ENCODE data around the gene PCDH9.

The PCDH9 gene

GRCh38 chr13:67015976-67016600 is 214.0 kb downstream of the PCDH9 start:
- TF ChIP-seq EZH2phosphoT487 (conservative IDR thresholded peaks at IDR 0.05; ENCODE audit: low read length) = no peak
- TF ChIP-seq CTCF (IDR thresholded peaks at IDR 0.05; ENCODE audit: insufficient read depth, low read length, poor library complexity, severe bottlenecking) = no peak
- Histone ChIP-seq H3K9ac (ENCODE audit: low read length) (no peak overlapping the region), H3K9me3 (ENCODE audit: insufficient read depth, low read length) (peaks cover 5% of the 10 kb centered on the region; the same call in 1 of the 2 replicates), H3K4me2 (ENCODE audit: low read depth, low read length, poor library complexity, severe bottlenecking) (no peak overlapping the region), H2AFZ (ENCODE audit: low read depth, low read length, severe bottlenecking) (no peak overlapping the region), H3K27me3 (ENCODE audit: low read length) (no peaks in the 10 kb centered on the region), H3K27ac (ENCODE audit: low read depth, low read length) (no peak overlapping the region), H3K9me2 (replicated peaks; ENCODE audit: insufficient read depth, low read length) (no peaks in the 10 kb centered on the region), H3F3A (ENCODE audit: insufficient read depth) (0 out of 2 replicates have a peak, but pooled peaks cover 3% of the 10 kb centered on the region), H4K20me1 (ENCODE audit: low read depth, low read length) (no peaks in the 10 kb centered on the region), H3K79me2 (ENCODE audit: insufficient read depth, low read length) (no peaks in the 10 kb centered on the region), H3K36me3 (ENCODE audit: low read length) (no peaks in the 10 kb centered on the region), H3K4me3 (ENCODE audit: insufficient read depth, low read length, poor library complexity, severe bottlenecking) (no peak overlapping the region)

- H3F3A ChIP-seq (ENCODE audit: insufficient read depth) = no peaks in the 10 kb centered on the region
- no peak overlapping the region for H3K9ac ChIP-seq (ENCODE audit: low read length)
- no peaks in the 10 kb centered on the region for H3K27me3 ChIP-seq (ENCODE audit: low read length)
- H3K4me3 ChIP-seq (ENCODE audit: insufficient read depth, low read length, poor library complexity, severe bottlenecking) = no peak overlapping the region
- H4K20me1 ChIP-seq (ENCODE audit: low read depth, low read length) = no peaks in the 10 kb centered on the region
- no peak overlapping the region for H3K4me2 ChIP-seq (ENCODE audit: low read depth, low read length, poor library complexity, severe bottlenecking)
- TF ChIP-seq EZH2phosphoT487 (conservative IDR thresholded peaks at IDR 0.05; ENCODE audit: low read length) (no peak), CTCF (IDR thresholded peaks at IDR 0.05; ENCODE audit: insufficient read depth, low read length, poor library complexity, severe bottlenecking) (no peak)
- no peak overlapping the region for H2AFZ ChIP-seq (ENCODE audit: low read depth, low read length, severe bottlenecking)
- H3K27ac ChIP-seq (ENCODE audit: low read depth, low read length) = no peak overlapping the region
- peaks cover 5% of the 10 kb centered on the region; the same call in 1 of the 2 replicates for H3K9me3 ChIP-seq (ENCODE audit: insufficient read depth, low read length)
- H3K36me3 ChIP-seq (ENCODE audit: low read length) = no peaks in the 10 kb centered on the region
- H3K9me2 ChIP-seq (replicated peaks; ENCODE audit: insufficient read depth, low read length) = no peaks in the 10 kb centered on the region
- H3K79me2 ChIP-seq (ENCODE audit: insufficient read depth, low read length) = no peaks in the 10 kb centered on the region
These were observed 215.7 kb downstream of the PCDH9 start for GRCh38 chr13:67014399-67014798.

GRCh38 chr13:67013709-67014108 is 216.4 kb downstream of the PCDH9 start:
- Histone ChIP-seq H3F3A (ENCODE audit: insufficient read depth) (no peaks in the 10 kb centered on the region), H3K79me2 (ENCODE audit: insufficient read depth, low read length) (no peaks in the 10 kb centered on the region), H4K20me1 (ENCODE audit: low read depth, low read length) (no peaks in the 10 kb centered on the region), H3K27ac (ENCODE audit: low read depth, low read length) (no peak overlapping the region), H3K4me2 (ENCODE audit: low read depth, low read length, poor library complexity, severe bottlenecking) (no peak overlapping the region), H2AFZ (ENCODE audit: low read depth, low read length, severe bottlenecking) (no peak overlapping the region), H3K27me3 (ENCODE audit: low read length) (no peaks in the 10 kb centered on the region), H3K9me2 (replicated peaks; ENCODE audit: insufficient read depth, low read length) (no peaks in the 10 kb centered on the region), H3K9ac (ENCODE audit: low read length) (no peak overlapping the region), H3K4me3 (ENCODE audit: insufficient read depth, low read length, poor library complexity, severe bottlenecking) (no peak overlapping the region), H3K9me3 (ENCODE audit: insufficient read depth, low read length) (peaks cover 5% of the 10 kb centered on the region; the same call in 1 of the 2 replicates), H3K36me3 (ENCODE audit: low read length) (no peaks in the 10 kb centered on the region)
- no peak for TF ChIP-seq EZH2phosphoT487 (conservative IDR thresholded peaks at IDR 0.05; ENCODE audit: low read length)
- TF ChIP-seq CTCF (IDR thresholded peaks at IDR 0.05; ENCODE audit: insufficient read depth, low read length, poor library complexity, severe bottlenecking) = no peak

Data from SU-DHL-6 (cell line).